ENCODE data around the gene TXN2.

- TF ChIP-seq POLR2A (IDR thresholded peaks at IDR 0.05; ENCODE audit: low read length) (no peak), GATA1 (IDR thresholded peaks at IDR 0.05; ENCODE audit: low read depth, low read length) (no peak)
Observed at GRCh38 chr22:36486619-36487384, 5.4 kb upstream of the TXN2 start.

Measured in erythroblast (primary cell).